NB4 (cell line): Measurements from ENCODE around the gene SPECC1L.
"Not testable (repeated sequence)": the region's sequence is repeated elsewhere in the genome, so short reads cannot be mapped to it uniquely, and the experiment has no call there.

Experiments used
- DNase-seq: peaks from one replicate; pipeline ENCODE4 v3.0.0; 2010; ENCODE audit warnings: low read depth
- H3K4me3 ChIP-seq: one replicate; pipeline ENCODE4 v1.5.1; 2011; ENCODE audit warnings: mild to moderate bottlenecking, low read depth, low read length, moderate library complexity
- MAX ChIP-seq: IDR thresholded peaks from 2 replicates; pipeline ENCODE4 v1.6.1; 2011; ENCODE audit warnings: low read depth, low read length
- MYC ChIP-seq: IDR thresholded peaks from 2 replicates; pipeline ENCODE4 v1.6.1; 2011; ENCODE audit warnings: low read depth, low read length
- POLR2A ChIP-seq: IDR thresholded peaks from 2 replicates; pipeline ENCODE4 v1.6.1; 2011; ENCODE audit warnings: mild to moderate bottlenecking; ENCODE audit not compliant: insufficient read length; ENCODE audit errors: extremely low read depth
- TF ChIP-seq, protein P1 (sequence below): IDR thresholded peaks from one replicate; pipeline ENCODE4 v1.5.1; 2012; ENCODE audit warnings: low read depth, low read length

Gene SPECC1L

DNA sequence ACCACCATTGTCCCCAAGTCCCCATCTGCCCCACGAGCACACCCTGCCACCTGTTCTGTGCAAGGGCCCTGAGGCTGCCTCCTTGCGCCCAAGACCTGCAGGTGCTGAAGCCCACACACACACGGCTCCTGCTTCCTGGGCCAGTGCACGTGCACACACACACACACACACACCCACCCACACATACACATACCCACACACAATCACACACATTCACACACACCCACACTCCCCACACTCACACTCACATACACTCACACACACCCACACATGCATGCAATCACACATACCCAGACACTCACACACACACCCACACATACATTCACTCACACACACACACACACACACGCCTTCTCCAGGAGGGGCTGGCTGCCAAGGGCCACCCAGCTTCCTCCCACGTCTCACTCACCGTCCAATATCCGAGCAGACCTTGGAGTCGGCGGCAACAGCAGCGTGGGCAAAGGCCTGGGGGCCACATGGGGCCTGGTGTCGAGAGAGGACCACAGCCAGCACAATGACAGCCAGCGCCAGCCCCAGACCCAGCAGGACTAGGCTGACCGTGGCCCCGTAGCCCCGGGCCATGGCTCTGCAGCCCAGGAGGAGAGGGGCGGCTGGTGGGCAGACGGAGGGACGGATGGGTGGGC lies 26.4 kb upstream of the SPECC1L start:
- TF ChIP-seq POLR2A (no peak), MAX (no peak), MYC (no peak)
- TF ChIP-seq, protein P1, sequence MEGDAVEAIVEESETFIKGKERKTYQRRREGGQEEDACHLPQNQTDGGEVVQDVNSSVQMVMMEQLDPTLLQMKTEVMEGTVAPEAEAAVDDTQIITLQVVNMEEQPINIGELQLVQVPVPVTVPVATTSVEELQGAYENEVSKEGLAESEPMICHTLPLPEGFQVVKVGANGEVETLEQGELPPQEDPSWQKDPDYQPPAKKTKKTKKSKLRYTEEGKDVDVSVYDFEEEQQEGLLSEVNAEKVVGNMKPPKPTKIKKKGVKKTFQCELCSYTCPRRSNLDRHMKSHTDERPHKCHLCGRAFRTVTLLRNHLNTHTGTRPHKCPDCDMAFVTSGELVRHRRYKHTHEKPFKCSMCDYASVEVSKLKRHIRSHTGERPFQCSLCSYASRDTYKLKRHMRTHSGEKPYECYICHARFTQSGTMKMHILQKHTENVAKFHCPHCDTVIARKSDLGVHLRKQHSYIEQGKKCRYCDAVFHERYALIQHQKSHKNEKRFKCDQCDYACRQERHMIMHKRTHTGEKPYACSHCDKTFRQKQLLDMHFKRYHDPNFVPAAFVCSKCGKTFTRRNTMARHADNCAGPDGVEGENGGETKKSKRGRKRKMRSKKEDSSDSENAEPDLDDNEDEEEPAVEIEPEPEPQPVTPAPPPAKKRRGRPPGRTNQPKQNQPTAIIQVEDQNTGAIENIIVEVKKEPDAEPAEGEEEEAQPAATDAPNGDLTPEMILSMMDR: no peak
- peak; percentile 55 for DNase-seq
- H3K4me3 ChIP-seq: peak overlapping the region; percentile 43

DNA sequence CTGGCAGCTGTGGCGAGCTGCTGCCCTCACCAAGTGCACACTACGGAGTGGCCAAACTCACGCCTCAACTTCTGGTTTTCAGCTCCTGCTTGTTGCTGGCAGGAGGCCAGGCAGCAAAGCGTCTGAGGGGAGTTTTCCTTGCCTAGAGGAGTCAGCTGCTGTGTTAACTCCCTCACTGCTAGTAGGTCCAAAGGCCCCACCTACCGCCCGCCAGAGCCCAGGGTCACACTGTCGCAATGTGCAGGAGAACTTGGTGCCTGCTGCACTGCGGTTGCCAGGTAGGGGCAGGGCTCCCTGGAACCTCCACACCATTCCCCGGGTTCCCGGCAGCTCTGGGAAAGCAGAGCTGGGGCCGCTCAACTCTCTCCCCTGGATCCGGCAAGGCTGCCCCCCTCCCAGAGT lies 25.6 kb upstream of the SPECC1L start, which contains the start of gene GGT5:
TSS of gene GGT5 (minus strand) at position 53 of the 402 bp plus-strand sequence. CDS start 357 bp downstream, outside the sequence.
- peak within 1 kb of the TSS; percentile 43 for H3K4me3 ChIP-seq
- DNase-seq: peak; percentile 75

GRCh38 chr22:24245584-24246561 lies 24.8 kb upstream of the SPECC1L start:
- peak; percentile 31 for DNase-seq
- not testable (repeated sequence) for H3K4me3 ChIP-seq

GRCh38 chr22:24247011-24247507 lies 23.6 kb upstream of the SPECC1L start:
- DNase-seq: no peak
- H3K4me3 ChIP-seq: no peak overlapping the region
- no peak for TF ChIP-seq MAX
- no peak for TF ChIP-seq POLR2A
- TF ChIP-seq, protein P1: no peak
- no peak for TF ChIP-seq MYC

- peak; percentile 85 for DNase-seq
- TF ChIP-seq, protein P1: peak; percentile 67
- TF ChIP-seq POLR2A: no peak
- TF ChIP-seq MYC: no peak
- no peak for TF ChIP-seq MAX
- no peak overlapping the region for H3K4me3 ChIP-seq
Measured at GRCh38 chr22:24247564-24248344, 22.9 kb upstream of the SPECC1L start.

DNA sequence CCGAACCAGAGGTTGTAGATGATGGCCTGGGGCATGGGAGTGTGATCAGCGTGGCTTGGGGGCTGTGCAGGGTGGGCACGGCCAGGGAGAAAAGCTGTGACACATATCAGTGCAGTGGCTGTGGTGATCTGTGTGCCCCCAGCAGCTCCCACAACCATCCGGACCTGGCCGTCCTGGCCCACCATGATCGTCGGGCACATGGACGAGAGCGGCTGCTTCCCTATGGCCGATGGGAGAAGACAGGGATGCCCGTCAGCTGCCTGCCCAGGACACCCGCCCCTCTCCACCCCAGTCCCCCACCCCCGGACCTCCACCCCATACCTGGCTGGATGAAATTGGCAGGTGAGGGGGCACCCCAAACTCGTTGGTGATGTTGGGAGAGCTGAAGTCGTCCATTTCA lies 22.0 kb upstream of the SPECC1L start:
- DNase-seq, H3K4me3 ChIP-seq: not testable (repeated sequence)

DNA sequence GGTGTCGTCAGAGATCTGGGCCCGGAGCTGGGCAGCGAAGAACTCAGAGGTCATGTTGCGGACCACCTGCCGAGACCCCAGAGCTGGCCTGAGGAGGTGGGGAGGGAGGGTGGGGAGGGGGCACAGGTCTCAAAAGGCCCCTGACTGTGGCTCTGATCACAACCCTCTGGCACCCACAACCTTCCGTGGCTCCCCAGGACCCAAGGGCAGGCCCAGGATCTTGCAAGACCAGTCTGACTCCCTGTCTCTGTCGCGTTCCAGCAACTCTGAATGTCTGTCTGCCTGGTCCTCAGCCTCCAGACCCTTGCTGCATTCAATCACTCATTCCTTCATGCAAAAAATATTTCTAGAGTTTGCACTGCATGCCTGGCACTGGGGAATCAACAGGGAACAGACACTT lies 21.2 kb upstream of the SPECC1L start:
- H3K4me3 ChIP-seq, DNase-seq: not testable (repeated sequence)

- not testable (repeated sequence) for H3K4me3 ChIP-seq, DNase-seq
Measured at GRCh38 chr22:24251286-24251685, 19.3 kb upstream of the SPECC1L start.

GRCh38 chr22:24253126-24253525 lies 17.5 kb upstream of the SPECC1L start:
- not testable (repeated sequence) for H3K4me3 ChIP-seq

GRCh38 chr22:24256136-24256535 lies 14.5 kb upstream of the SPECC1L start:
- DNase-seq, H3K4me3 ChIP-seq: not testable (repeated sequence)

More at GRCh38 chr22:24253126-24253525, 17.5 kb upstream of the SPECC1L start:
- not testable (repeated sequence) for DNase-seq

- DNase-seq: not testable (repeated sequence)
Measured at GRCh38 chr22:24256736-24257135, 13.9 kb upstream of the SPECC1L start.

More at GRCh38 chr22:24256736-24257135, 13.9 kb upstream of the SPECC1L start:
- H3K4me3 ChIP-seq: not testable (repeated sequence)
